Astrocyte of the cerebellum (primary cell): ENCODE results near the gene PAQR9.

Experiments
- DNase-seq: peaks from one replicate; pipeline ENCODE4 v3.0.0-alpha.2; 2011; ENCODE audit warnings: low read depth
- H3K4me3 ChIP-seq: 2 replicates; pipeline ENCODE4 v1.5.1; 2011; ENCODE audit warnings: mild to moderate bottlenecking, low read depth, low read length, moderate library complexity
- CTCF ChIP-seq: IDR thresholded peaks from 2 replicates; pipeline ENCODE4 v1.5.1; 2012; ENCODE audit warnings: low read length, low read depth, moderate library complexity, mild to moderate bottlenecking; ENCODE audit errors: missing control alignments
- in situ Hi-C: cut with HindIII; loops from 2 replicates; pipeline ENCODE4 v1.10.0; 2017; ENCODE audit warnings: low sequenced_read_pairs

Gene PAQR9

GRCh38 chr3:142941373-142942123, 21.9 kb downstream of the PAQR9 start:
- TF ChIP-seq CTCF, result no peak
- H3K4me3 ChIP-seq, result no peak overlapping the region
- no peak for DNase-seq
- in situ Hi-C loops, result no loop called here

GRCh38 chr3:142940472-142940871, 23.0 kb downstream of the PAQR9 start:
- DNase-seq, result no peak
- no peak overlapping the region for H3K4me3 ChIP-seq
- no peak for TF ChIP-seq CTCF
- in situ Hi-C loops, result no loop called here

GRCh38 chr3:142940000-142940399, 23.5 kb downstream of the PAQR9 start:
- no peak overlapping the region for H3K4me3 ChIP-seq
- DNase-seq, result no peak
- TF ChIP-seq CTCF, result no peak
- in situ Hi-C loops, result no loop called here

- no peak for DNase-seq
- in situ Hi-C loops, result no loop called here
- H3K4me3 ChIP-seq, result no peak overlapping the region
- no peak for TF ChIP-seq CTCF
Measured at GRCh38 chr3:142935963-142936362, 27.5 kb downstream of the PAQR9 start.

GRCh38 chr3:142934887-142935269, 28.6 kb downstream of the PAQR9 start:
- TF ChIP-seq CTCF, result no peak
- in situ Hi-C loops, result no loop called here
- no peak overlapping the region for H3K4me3 ChIP-seq
- DNase-seq, result no peak

- no peak for TF ChIP-seq CTCF
- in situ Hi-C loops, result no loop called here
- no peak overlapping the region for H3K4me3 ChIP-seq
- no peak for DNase-seq
Measured at GRCh38 chr3:142934128-142934886, 29.2 kb downstream of the PAQR9 start.
